Naive thymus-derived CD8-positive, alpha-beta T cell (primary cell): Measurements from ENCODE around the gene CFL1. TPM values are rescaled to one million over a fixed set of nuclear protein-coding genes. Genes with fewer than 3 reads are reported as not detected.

Experiments
- ATAC-seq, 2 donors: fragments of 150-1000 bp; cut with Tn5 transposase in 1 of 2; sonication (Bioruptor Pico), chemical (Tn5 transposase) in 1 of 2; 1 replicate in 1 of 2; 2 replicates in 1 of 2; pipeline ENCODE4 v1.10.0; 2021; ENCODE audit warnings: mild to moderate bottlenecking in 2 of 2, moderate library complexity in 2 of 2
- POLR2A ChIA-PET: fragments of 350-600 bp; sonication (Branson Sonifier 250); formaldehyde crosslinking; loops from one replicate; lab custom pipeline; 2021; ENCODE audit warnings: antibody characterized with exemption; lab: Charles Lee
- DNase-seq, 10 donors: peaks; one replicate each; pipeline versions ENCODE4 v3.0.0 to v3.0.0-alpha.2; 2020 to 2022
- H3K27ac Mint-ChIP-seq, 10 donors: one replicate each; pipeline ENCODE4 v1.8.0; 2020 to 2022; ENCODE audit warnings: mild to moderate bottlenecking in 10 of 10, mixed read lengths in 10 of 10, moderate library complexity in 4 of 10, inconsistent platforms in 1 of 10
- H3K27me3 Mint-ChIP-seq, 5 donors: one replicate each; pipeline ENCODE4 v1.8.0; 2021 to 2022; ENCODE audit warnings: mixed read lengths in 5 of 5
- H3K36me3 Mint-ChIP-seq, 3 donors: one replicate each; pipeline ENCODE4 v1.8.0; 2020 to 2022; ENCODE audit warnings: mixed read lengths in 3 of 3, mild to moderate bottlenecking in 2 of 3, inconsistent platforms in 1 of 3
- H3K4me1 Mint-ChIP-seq, 4 donors: one replicate each; pipeline ENCODE4 v1.8.0; 2021 to 2022; ENCODE audit warnings: mixed read lengths in 4 of 4
- H3K4me3 Mint-ChIP-seq, 10 donors: one replicate each; pipeline ENCODE4 v1.8.0; 2020 to 2022; ENCODE audit warnings: mild to moderate bottlenecking in 10 of 10, mixed read lengths in 10 of 10, moderate library complexity in 6 of 10, inconsistent platforms in 1 of 10
- H3K9me3 Mint-ChIP-seq, 9 donors: one replicate each; pipeline ENCODE4 v1.8.0; 2020 to 2022; ENCODE audit warnings: mixed read lengths in 9 of 9, mild to moderate bottlenecking in 3 of 9, inconsistent platforms in 1 of 9, moderate library complexity in 1 of 9
- polyA plus RNA-seq, 3 donors: library from polyadenylated mRNA; unstranded; fragments of 300-500 nt; fragmentation: Illumina TruSeq; gene quantifications; one replicate each; pipeline ENCODE4 v1.2.3, GENCODE V29; 2021
- total RNA-seq, 8 experiments: library from RNA in 2 of 8; stranded (reverse) in 2 of 8; gene quantifications; one replicate each; pipeline ENCODE4 v1.2.3 and lab custom pipeline; 2021 to 2026

CFL1 gene
- total RNA-seq (100 to 1,000 TPM; 486 to 532 TPM), polyA plus RNA-seq (1,000 to 10,000 TPM; 2,347 to 2,575 (median 2,358) TPM), total RNA-seq (lab: John Stamatoyannopoulos, UW) (277 to 566 (median 417) reads per million in 6 experiments)

DNA sequence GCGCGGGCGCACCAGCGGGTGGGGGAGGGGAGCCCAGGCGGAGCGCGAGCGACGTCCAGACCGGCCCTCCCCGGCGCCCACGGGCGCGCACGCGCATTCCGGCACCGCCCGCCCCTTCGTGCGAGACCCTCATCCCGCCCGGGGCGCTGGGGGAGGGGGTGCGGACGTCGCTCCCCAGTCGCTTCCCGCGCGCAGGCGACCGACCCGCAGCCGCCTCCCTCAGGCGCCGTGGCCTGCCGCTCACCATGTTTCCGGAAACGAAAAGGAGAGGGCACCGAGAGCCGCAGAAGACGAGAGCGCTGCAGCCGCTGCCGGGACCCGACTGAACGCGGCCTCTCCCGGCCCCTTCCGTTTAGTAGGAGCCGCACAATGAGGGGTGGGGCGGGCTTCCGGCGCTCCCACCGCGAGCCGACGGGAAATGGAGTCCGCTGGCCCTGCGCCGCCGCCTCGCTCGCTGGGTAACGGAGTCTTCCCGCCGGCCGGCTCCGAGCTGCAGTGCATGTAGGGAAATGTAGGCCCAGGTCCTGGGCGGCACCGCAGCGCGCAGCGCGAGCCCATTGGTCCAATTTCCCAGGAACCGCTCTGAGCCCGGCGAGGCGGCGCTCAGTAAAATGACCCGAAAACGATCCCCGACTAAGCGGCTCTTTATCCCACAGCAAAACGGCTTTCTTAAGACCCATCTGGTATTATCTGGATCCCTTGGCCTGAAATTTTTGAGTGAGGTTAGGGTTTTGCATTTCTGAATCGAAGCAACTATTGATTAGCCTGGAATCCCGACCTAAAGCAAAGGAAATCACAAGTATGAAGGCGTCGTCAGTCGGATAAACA is at the start of gene CFL1:
Gene CFL1 (minus strand): TSS at position 328 of the 828 bp plus-strand sequence. CDS start 81 bp downstream, at position 247.
- no peaks in the 10 kb centered on the region for H3K27me3 Mint-ChIP-seq
- POLR2A ChIA-PET: interaction anchor here (0.5 to 12.6 kb wide), 29 partner anchors 13 to 1628 kb away, joined by 3 to 405 read pairs (median 6); partner anchors contain the start of genes BANF1, C11orf68, CCDC85B and CTSW
- ATAC-seq: peak; percentile 62 to 69
- peak within 1 kb of the TSS; percentile 79 to 99 (median 96) for H3K27ac Mint-ChIP-seq
- DNase-seq: peak; percentile 90 to 98 (median 96)
- no peaks in the 10 kb centered on the region for H3K9me3 Mint-ChIP-seq
- H3K36me3 Mint-ChIP-seq: peaks cover 4 to 48% (median 17%) of the 10 kb centered on the region in 3 donors
- H3K4me3 Mint-ChIP-seq: peak within 1 kb of the TSS; percentile 91 to 99 (median 96)
- H3K4me1 Mint-ChIP-seq: peaks cover 31 to 66% (median 59%) of the 10 kb centered on the region in 4 donors

GRCh38 chr11:65906602-65907001 is 48.6 kb upstream of the CFL1 start:
- DNase-seq (no peak), ATAC-seq (no peak)
- H3K4me1 Mint-ChIP-seq: peaks cover 0 to 14% (median 5%) of the 10 kb centered on the region in 4 donors
- peaks cover 0 to 5% (median 4%) of the 10 kb centered on the region in 5 donors for H3K27me3 Mint-ChIP-seq
- H3K9me3 Mint-ChIP-seq: no peaks in the 10 kb centered on the region
- no peak overlapping the region for H3K4me3 Mint-ChIP-seq
- POLR2A ChIA-PET: interaction anchor here (1.3 to 1.7 kb wide), 2 partner anchors 9 to 16 kb away, joined by 3 to 4 read pairs; partner anchors contain the start of gene CCDC85B
- H3K36me3 Mint-ChIP-seq: no peaks in the 10 kb centered on the region
- no peak overlapping the region for H3K27ac Mint-ChIP-seq

DNA sequence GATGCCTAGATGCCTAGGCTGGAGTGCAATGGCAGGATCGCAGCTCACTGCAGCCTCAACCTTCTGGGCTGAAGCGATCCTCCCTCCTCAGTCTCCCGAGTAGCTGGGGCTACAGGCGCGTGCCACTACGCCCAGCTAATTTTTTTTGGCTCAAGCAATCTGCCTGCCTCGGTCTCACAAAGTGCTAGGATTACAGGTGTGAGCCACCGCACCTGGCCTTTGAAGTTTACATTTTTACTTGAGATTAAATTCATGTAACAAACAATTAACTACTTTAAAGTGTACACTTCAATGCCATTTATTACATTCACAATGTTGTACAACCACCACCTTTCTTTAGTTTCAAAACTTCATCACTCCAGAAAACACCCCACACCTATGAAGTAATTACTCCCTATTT is 45.7 kb upstream of the CFL1 start:
- peak overlapping the region in 1 of 10 donors; percentile 29 for H3K4me3 Mint-ChIP-seq
- ATAC-seq: no peak
- POLR2A ChIA-PET: interaction anchor here (0.9 to 6.2 kb wide), 2 partner anchors 13 to 24 kb away, joined by 4 to 105 read pairs; partner anchors contain the start of genes CCDC85B and FIBP

GRCh38 chr11:65903068-65903481 is 45.1 kb upstream of the CFL1 start:
- ATAC-seq: no peak
- Mint-ChIP-seq H3K36me3 (no peaks in the 10 kb centered on the region), H3K4me1 (peaks cover 0 to 19% (median 4%) of the 10 kb centered on the region in 4 donors), H3K27me3 (peaks cover 0 to 4% (median 0%) of the 10 kb centered on the region in 5 donors), H3K27ac (peak overlapping the region in 1 of 10 donors; percentile 41), H3K9me3 (no peaks in the 10 kb centered on the region), H3K4me3 (no peak overlapping the region)
- DNase-seq: no peak
- POLR2A ChIA-PET: interaction anchor here (6.2 kb wide), 1 partner anchor 13 kb away, joined by 105 read pairs; the partner anchor contains the start of genes CCDC85B and FIBP

More for the DNA sequence above, 45.7 kb upstream of the CFL1 start:
- H3K36me3 Mint-ChIP-seq: no peaks in the 10 kb centered on the region
- peaks cover 0 to 4% (median 0%) of the 10 kb centered on the region in 5 donors for H3K27me3 Mint-ChIP-seq
- H3K27ac Mint-ChIP-seq: peak overlapping the region in 1 of 10 donors; percentile 15
- no peaks in the 10 kb centered on the region for H3K9me3 Mint-ChIP-seq
- DNase-seq: no peak
- peaks cover 0 to 18% (median 4%) of the 10 kb centered on the region in 4 donors for H3K4me1 Mint-ChIP-seq

GRCh38 chr11:65900899-65901180 is 42.9 kb upstream of the CFL1 start:
- Mint-ChIP-seq H3K36me3 (no peaks in the 10 kb centered on the region), H3K9me3 (no peaks in the 10 kb centered on the region), H3K27ac (peak overlapping the region in 9 of 10 donors; percentile 41 to 94 (median 72)), H3K4me3 (peak overlapping the region; percentile 57 to 80 (median 74)), H3K27me3 (peaks cover 0 to 4% (median 0%) of the 10 kb centered on the region in 5 donors), H3K4me1 (peaks cover under 1 to 21% (median 7%) of the 10 kb centered on the region in 4 donors)
- POLR2A ChIA-PET: interaction anchor here (0.8 to 6.2 kb wide), 11 partner anchors 11 to 417 kb away, joined by 3 to 105 read pairs (median 6); partner anchors contain the start of genes C11orf68, CCDC85B, CD248 and CTSW
- ATAC-seq (no peak), DNase-seq (no peak)

GRCh38 chr11:65900125-65900898 is 42.3 kb upstream of the CFL1 start, which contains the start of gene FOSL1:
TSS of gene FOSL1 (minus strand) at chr11:65900388. CDS start at chr11:65900339, 49 bp downstream.
- peaks cover 2 to 24% (median 10%) of the 10 kb centered on the region in 4 donors for H3K4me1 Mint-ChIP-seq
- no peaks in the 10 kb centered on the region for H3K36me3 Mint-ChIP-seq
- H3K27me3 Mint-ChIP-seq: peaks cover 0 to 4% (median 0%) of the 10 kb centered on the region in 5 donors
- no peaks in the 10 kb centered on the region for H3K9me3 Mint-ChIP-seq
- H3K27ac Mint-ChIP-seq: peak within 1 kb of the TSS in 9 of 10 donors; percentile 41 to 94 (median 72)
- ATAC-seq: peak; percentile 93 to 98
- peak; percentile 85 to 95 (median 91) for DNase-seq
- H3K4me3 Mint-ChIP-seq: peak within 1 kb of the TSS; percentile 57 to 80 (median 74)
- POLR2A ChIA-PET: interaction anchor here (0.8 to 6.2 kb wide), 11 partner anchors 10 to 417 kb away, joined by 3 to 105 read pairs (median 6); partner anchors contain the start of genes C11orf68, CCDC85B, CD248 and CTSW

DNA sequence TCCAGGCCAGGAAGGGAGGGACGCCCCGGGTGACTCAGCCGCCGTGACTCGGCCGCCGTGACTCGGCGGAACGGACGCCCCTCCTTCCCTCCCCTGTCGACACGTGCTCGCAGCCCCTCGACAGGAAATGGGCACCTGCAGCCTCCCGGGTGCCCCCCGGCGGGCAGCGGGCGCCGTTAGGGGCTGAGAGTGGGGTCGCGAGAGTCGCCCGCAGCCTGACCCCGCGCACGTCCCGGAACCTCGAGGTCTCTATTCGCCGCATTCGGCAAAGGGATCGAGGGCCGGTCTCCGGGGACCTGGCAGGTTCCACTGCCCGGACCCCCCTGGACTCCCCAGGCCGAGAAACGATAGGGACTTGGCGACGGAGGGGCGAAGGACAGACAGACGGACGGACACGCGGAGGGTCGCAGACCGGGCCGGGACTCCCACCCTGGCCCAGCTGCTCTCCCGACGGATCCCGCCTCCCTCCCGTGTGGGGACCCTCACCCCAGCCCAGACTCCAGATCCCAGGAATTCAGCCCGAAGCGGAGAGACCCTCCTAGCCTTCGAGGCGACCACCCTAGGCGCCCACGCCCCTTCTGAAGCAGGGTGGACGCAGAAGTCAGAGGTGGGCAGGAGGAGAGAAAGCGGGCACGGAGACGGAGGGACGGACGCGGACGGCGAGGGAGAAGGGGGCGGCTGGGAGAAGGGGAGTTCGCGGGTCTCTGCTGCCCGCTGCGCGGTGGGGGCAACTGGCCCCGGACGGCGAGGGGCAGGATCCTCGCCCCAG is 41.6 kb upstream of the CFL1 start:
- Mint-ChIP-seq H3K4me3 (peak overlapping the region; percentile 50 to 78 (median 61)), H3K27ac (peak overlapping the region in 3 of 10 donors; percentile 28 to 58 (median 57))
- peak in 1 of 2 donors; percentile 11 for ATAC-seq

GRCh38 chr11:65898656-65899355 is 40.8 kb upstream of the CFL1 start:
- peak overlapping the region in 6 of 10 donors; percentile 52 to 92 (median 66) for H3K27ac Mint-ChIP-seq
- peaks cover 0 to 3% (median 0%) of the 10 kb centered on the region in 5 donors for H3K27me3 Mint-ChIP-seq
- no peaks in the 10 kb centered on the region for H3K9me3 Mint-ChIP-seq
- H3K36me3 Mint-ChIP-seq: no peaks in the 10 kb centered on the region
- peak overlapping the region; percentile 66 to 87 (median 78) for H3K4me3 Mint-ChIP-seq
- ATAC-seq (no peak), DNase-seq (no peak)
- POLR2A ChIA-PET: interaction anchor here (0.7 to 6.2 kb wide), 9 partner anchors 9 to 414 kb away, joined by 3 to 105 read pairs (median 4); partner anchors contain the start of genes C11orf68, CCDC85B, DRAP1 and FIBP
- peaks cover 4 to 33% (median 18%) of the 10 kb centered on the region in 4 donors for H3K4me1 Mint-ChIP-seq

More for the DNA sequence above, 41.6 kb upstream of the CFL1 start:
- Mint-ChIP-seq H3K9me3 (no peaks in the 10 kb centered on the region), H3K36me3 (no peaks in the 10 kb centered on the region), H3K4me1 (peaks cover 2 to 27% (median 12%) of the 10 kb centered on the region in 4 donors), H3K27me3 (peaks cover 0 to 4% (median 0%) of the 10 kb centered on the region in 5 donors)
- POLR2A ChIA-PET: interaction anchor here (0.7 to 6.2 kb wide), 7 partner anchors 9 to 413 kb away, joined by 3 to 105 read pairs (median 14); partner anchors contain the start of genes C11orf68, CCDC85B, DRAP1 and FIBP
- peak in 4 of 10 donors; percentile 33 to 55 (median 43) for DNase-seq

DNA sequence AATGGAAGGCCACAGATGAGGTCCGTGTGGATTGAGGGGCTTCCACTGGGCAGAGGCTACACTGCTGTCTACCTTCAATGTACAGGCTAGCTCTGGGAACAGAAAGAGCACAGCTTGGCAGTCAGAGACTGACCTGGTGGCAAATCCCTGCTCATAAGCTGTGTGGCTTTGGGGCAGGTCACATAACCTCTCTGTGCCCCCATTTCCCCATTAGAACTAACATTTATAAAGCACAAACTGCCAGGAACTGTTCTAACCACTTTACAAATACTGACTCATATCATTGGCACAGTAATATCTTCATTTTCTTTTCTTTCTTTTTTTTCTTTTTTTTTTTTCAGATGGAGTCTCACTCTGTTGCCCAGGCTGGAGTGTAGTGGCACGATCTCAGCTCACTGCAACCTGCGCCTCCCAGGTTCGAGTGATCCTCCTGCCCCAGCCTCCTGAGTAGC is 39.1 kb upstream of the CFL1 start:
- POLR2A ChIA-PET: interaction anchor here (0.7 to 10.6 kb wide), 4 partner anchors 12 to 37 kb away, joined by 3 to 183 read pairs (median 8); partner anchors contain the start of genes C11orf68, DRAP1 and MUS81
- ATAC-seq (no peak), DNase-seq (no peak)
- H3K27me3 Mint-ChIP-seq: peaks cover 0 to 3% (median 0%) of the 10 kb centered on the region in 5 donors
- peaks cover 13 to 45% (median 36%) of the 10 kb centered on the region in 4 donors for H3K4me1 Mint-ChIP-seq
- H3K36me3 Mint-ChIP-seq: no peaks in the 10 kb centered on the region
- no peaks in the 10 kb centered on the region for H3K9me3 Mint-ChIP-seq
- no peak overlapping the region for H3K4me3 Mint-ChIP-seq
- peak overlapping the region in 1 of 10 donors; percentile 12 for H3K27ac Mint-ChIP-seq
